AG09309 (cell line): ENCODE data around the gene RABGAP1L.
"Not testable (repeated sequence)": the region's sequence is repeated elsewhere in the genome, so short reads cannot be mapped to it uniquely, and the experiment has no call there.

Experiments used
- DNase-seq: peaks from one replicate; pipeline ENCODE4 v3.0.0-alpha.2; 2010; ENCODE audit warnings: low read depth
- H3K4me3 ChIP-seq: 2 replicates; pipeline ENCODE4 v1.5.1; 2011; ENCODE audit warnings: mild to moderate bottlenecking, low read depth, low read length, moderate library complexity; ENCODE audit not compliant: control insufficient read depth
- CTCF ChIP-seq: IDR thresholded peaks from 2 replicates; pipeline ENCODE4 v1.5.1; 2011; ENCODE audit warnings: mild to moderate bottlenecking, low read depth, low read length, inconsistent platforms; ENCODE audit not compliant: insufficient read depth, control insufficient read depth; ENCODE audit errors: missing control alignments

The RABGAP1L gene

GRCh38 chr1:174314433-174314832, 155.1 kb downstream of the RABGAP1L start:
- no peak overlapping the region for H3K4me3 ChIP-seq
- DNase-seq = no peak
- TF ChIP-seq CTCF = no peak

DNA sequence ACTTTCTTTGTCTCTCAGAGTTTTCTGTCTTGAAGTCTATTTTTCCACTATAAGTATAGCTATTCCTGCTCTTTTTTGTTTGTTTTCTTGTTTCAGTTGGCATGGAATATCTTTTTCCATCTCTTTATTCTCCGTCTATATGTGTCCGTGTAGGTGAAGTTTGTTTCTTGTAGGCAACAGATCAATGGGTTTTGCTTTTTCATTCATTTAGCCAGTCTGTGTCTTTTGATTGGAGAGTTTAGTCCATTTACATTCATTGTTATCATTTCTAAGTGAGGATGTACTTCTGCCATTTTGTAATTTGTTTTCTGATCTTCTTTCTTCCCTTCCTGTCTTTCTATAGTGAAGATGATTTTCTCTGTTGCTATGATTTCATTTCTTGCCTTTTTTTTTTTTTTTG, 155.9 kb downstream of the RABGAP1L start:
- no peak for DNase-seq
- no peak for TF ChIP-seq CTCF
- no peak overlapping the region for H3K4me3 ChIP-seq

- DNase-seq, H3K4me3 ChIP-seq: not testable (repeated sequence)
These were observed 161.6 kb downstream of the RABGAP1L start for GRCh38 chr1:174320897-174321296.

GRCh38 chr1:174322202-174322862, 163.0 kb downstream of the RABGAP1L start:
- TF ChIP-seq CTCF = no peak
- no peak for DNase-seq
- no peak overlapping the region for H3K4me3 ChIP-seq

DNA sequence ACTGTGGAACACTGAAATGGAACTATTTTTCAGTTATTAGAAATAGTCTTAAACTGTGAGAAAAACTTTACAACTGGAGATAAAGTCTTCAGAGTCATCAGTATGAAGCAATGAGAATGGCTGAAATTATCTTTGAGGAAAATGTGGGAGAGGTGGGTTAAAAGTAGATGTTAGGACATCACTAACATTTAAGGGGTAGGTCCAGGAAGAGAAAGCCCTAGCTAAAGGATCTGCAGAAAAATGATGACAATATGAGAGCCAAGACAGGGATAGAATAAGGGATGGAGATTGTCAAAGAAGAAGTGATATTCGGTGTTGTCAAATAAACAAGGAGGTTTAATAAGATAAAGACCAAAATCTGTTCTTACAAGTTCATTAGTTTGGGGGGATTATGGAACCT, 165.2 kb downstream of the RABGAP1L start:
- no peak for DNase-seq
- H3K4me3 ChIP-seq = no peak overlapping the region
- no peak for TF ChIP-seq CTCF

DNA sequence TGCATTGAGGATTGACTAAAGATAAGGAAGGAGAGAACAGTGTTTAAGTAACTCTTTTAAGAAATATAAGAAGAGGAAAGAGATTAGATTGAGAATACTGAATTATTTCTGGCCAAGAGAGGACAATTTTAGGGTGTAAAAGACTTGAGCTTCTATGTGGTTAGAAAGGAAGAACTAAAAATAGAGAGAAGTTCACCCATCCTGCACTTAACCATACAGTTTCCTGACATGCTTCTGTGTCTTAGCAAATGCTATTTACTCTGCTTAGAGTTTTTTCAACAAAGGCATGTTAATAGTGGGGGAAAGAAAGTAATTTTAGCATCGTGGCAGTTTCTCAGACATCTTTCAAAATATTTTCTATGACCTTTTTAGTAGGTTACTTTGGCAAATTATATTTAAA, 165.6 kb downstream of the RABGAP1L start:
- TF ChIP-seq CTCF = no peak
- no peak overlapping the region for H3K4me3 ChIP-seq
- no peak for DNase-seq

- TF ChIP-seq CTCF = no peak
These were observed 167.0 kb downstream of the RABGAP1L start for GRCh38 chr1:174326278-174326677.

More at GRCh38 chr1:174326278-174326677, 167.0 kb downstream of the RABGAP1L start:
- H3K4me3 ChIP-seq = no peak overlapping the region
- DNase-seq = no peak
